ENCODE measurements around the gene RNF34.
"Not testable (repeated sequence)": the region's sequence is repeated elsewhere in the genome, so short reads cannot be mapped to it uniquely, and the experiment has no call there.

RNF34 gene

DNA sequence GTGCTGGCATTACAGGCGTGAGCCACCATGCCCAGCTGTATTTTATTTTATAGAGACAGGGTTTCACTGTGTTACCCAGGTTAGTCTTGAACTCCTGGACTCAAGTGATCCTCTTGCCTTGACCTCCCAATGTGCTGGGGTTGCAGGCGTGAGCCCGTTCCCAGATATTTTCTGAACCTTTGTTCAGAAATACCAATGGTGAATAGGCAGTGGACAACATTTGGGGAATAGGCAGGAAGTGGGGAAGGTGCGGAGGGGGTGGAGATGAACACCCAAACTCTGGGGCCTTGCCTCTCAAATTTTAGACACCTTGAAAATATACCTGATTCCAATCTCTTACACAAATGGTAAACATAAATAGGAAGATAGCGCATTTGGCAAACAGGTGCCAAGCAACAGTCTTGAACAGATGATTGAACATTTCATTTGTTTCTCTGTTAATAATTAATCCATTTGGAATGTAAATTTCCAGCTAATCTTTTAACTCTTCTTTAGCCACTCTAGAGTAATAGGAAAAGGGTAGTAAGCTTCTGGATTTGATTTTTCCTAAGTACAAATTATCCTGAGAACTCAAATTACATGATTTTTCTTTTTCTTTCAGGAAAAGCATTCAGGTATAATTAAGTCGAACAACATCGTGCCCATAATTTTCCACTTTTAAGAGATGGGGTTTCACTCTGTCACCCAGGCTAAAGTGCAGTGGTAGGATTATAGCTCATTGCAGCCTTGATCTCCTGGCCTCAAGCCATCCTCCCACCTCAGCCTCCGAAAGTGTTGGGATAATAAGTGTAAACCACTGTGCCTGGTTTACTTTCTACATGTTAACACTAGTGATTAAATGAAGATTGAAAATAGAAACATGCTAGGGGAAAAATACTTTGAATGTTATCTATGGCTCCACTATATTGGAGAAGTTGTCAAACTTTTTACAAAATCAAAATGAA is 22.9 kb upstream of the RNF34 start:
- FAIRE-seq (no peak), DNase-seq (ENCODE audit: insufficient read length, low spot score) (no peak)
- no peak for TF ChIP-seq POLR2A (IDR thresholded peaks at IDR 0.05; ENCODE audit: low read depth, low read length)

GRCh38 chr12:121378736-121379135 is 21.2 kb upstream of the RNF34 start:
- FAIRE-seq (no peak), DNase-seq (ENCODE audit: insufficient read length, low spot score) (no peak)
- no peak for TF ChIP-seq POLR2A (IDR thresholded peaks at IDR 0.05; ENCODE audit: low read depth, low read length)

DNA sequence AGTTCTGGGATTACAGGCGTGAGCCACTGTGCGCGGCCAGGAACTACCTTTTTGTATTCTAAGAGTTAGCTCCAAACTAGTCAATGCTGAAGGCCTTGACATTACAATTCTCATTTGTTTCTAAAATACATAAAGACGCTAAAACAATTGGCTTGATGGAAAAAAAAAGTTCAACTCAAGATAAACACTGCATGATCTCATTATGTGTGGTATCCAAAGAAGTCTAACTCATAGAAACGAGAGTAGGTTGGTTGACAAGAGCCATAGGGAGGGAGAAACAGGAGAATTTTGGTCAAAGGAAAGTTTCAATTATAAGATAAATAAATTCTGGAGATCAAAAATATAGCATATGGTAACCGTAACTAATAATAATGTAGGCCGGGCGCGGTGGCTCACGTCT is 20.0 kb upstream of the RNF34 start:
- no peak for DNase-seq (ENCODE audit: insufficient read length, low spot score)
- TF ChIP-seq POLR2A (IDR thresholded peaks at IDR 0.05; ENCODE audit: low read depth, low read length), result no peak
- FAIRE-seq, result no peak

DNA sequence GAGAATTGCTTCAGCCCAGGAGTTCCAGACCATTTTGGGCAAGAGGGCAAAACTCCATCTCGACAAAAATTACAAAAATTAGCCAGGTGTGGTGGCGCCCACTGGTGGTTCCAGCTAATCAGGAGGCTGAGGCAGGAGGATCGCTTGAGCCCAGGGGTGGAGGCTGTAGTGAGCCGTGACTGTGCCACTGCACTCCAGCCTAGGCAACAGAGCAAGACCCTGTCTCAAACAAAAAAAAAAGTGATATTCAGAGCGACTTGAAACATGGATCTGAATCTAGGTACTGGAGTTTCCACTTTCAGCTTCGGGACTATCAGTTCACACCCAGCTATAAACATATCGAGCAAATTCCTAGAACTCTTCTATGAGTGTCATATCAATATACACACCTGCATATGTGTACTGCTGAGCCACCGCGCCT is 16.3 kb upstream of the RNF34 start:
- no peak for TF ChIP-seq POLR2A (IDR thresholded peaks at IDR 0.05; ENCODE audit: low read depth, low read length)
- DNase-seq (ENCODE audit: insufficient read length, low spot score) (no peak), FAIRE-seq (no peak)

DNA sequence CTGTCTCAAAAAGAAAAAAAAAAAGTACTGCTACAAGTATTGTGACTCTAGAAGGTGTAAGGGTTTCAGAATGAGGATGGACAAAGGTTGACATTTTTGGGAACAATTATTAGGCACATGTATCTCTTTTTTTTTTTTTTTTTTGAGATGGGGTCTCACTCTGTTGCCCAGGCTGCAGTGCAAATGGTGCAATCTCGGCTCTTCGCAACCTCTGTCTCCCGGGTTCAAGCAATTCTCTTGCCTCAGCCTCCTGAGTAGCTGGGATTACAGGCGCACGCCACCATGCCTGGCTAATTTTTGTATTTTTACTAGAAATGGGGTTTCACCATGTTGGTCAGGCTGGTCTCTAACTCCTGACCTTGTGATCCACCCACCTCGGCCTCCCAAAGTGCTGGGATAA is 15.0 kb upstream of the RNF34 start:
- DNase-seq (ENCODE audit: insufficient read length, low spot score); FAIRE-seq: not testable (repeated sequence)

DNA sequence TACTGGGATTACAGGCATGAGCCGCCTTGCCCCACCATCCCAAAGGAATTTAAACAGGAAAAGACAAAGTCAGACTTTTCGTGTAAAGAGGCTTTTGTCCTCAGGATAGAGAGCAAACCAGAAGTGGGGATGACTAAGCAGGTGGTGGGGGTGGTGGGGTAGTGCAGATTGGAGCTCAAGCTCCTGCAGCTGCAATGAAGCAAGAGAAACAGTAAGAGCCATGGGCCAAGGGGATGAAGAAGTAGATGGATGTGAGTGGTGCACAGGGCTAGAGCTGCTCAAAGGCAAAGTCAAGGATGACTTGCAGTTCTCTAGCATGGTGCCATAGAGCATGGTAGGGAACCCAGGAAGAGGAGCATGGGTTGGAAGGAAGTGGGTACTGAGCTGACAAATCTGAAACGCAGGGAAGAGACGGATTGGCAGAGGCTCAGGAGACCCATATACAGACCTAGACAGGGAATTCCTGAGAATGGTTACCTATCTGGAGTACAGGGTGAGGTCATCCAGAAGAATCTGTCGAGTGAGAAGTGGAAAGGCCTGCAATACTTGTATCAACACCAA is 11.4 kb upstream of the RNF34 start:
- FAIRE-seq, result peak; percentile 60
- TF ChIP-seq POLR2A (IDR thresholded peaks at IDR 0.05; ENCODE audit: low read depth, low read length), result no peak
- DNase-seq (ENCODE audit: insufficient read length, low spot score), result peak; percentile 34

DNA sequence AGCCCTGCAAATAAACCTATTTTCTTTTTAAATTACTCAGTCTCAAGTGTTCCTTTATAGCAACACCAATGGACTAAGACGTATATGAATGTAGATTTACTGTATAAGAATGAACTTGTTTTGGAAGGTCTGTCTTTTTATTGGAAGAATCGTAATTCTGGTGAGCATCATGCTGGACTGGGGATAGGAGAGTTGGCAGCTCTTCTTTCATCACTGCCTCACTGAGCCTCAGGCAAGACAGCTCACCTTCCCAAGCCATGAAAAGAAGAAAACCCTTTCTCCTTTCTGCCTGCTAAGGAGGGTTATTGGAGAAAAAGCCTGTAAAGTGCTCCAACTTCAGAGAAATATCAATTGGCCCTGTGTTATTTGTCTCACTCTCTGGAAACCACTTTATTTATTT is 9.1 kb upstream of the RNF34 start:
- FAIRE-seq (no peak), DNase-seq (ENCODE audit: insufficient read length, low spot score) (no peak)

GRCh38 chr12:121391619-121392324 is 8.1 kb upstream of the RNF34 start:
- DNase-seq (ENCODE audit: insufficient read length, low spot score), result no peak
- no peak for TF ChIP-seq POLR2A (IDR thresholded peaks at IDR 0.05; ENCODE audit: low read depth, low read length)
- no peak for FAIRE-seq

More for the DNA sequence above, 9.1 kb upstream of the RNF34 start:
- no peak for TF ChIP-seq POLR2A (IDR thresholded peaks at IDR 0.05; ENCODE audit: low read depth, low read length)

GRCh38 chr12:121392325-121392716 is 7.6 kb upstream of the RNF34 start:
- TF ChIP-seq POLR2A (IDR thresholded peaks at IDR 0.05; ENCODE audit: low read depth, low read length), result no peak
- no peak for DNase-seq (ENCODE audit: insufficient read length, low spot score)
- FAIRE-seq, result no peak

DNA sequence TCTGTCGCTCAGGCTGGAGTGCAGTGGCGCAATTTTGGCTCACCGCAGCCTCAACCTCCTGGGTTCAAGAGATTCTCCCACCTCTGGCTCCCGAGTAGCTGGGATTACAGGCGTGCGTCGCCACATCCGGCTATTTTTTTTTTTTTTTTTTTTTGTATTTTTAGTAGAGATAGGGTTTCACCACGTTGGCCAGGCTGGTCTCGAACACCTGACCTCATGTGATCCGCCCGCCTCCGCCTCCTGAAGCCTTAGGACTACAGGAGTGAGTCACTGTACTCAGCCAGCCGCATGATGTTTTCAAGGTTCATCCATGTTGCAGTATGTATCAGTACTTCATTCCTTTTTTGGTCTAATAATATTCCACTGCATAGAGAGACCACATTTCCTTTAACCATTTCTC is 2.4 kb upstream of the RNF34 start:
- TF ChIP-seq POLR2A (IDR thresholded peaks at IDR 0.05; ENCODE audit: low read depth, low read length), result no peak
- no peak for DNase-seq (ENCODE audit: insufficient read length, low spot score)
- FAIRE-seq, result no peak

DNA sequence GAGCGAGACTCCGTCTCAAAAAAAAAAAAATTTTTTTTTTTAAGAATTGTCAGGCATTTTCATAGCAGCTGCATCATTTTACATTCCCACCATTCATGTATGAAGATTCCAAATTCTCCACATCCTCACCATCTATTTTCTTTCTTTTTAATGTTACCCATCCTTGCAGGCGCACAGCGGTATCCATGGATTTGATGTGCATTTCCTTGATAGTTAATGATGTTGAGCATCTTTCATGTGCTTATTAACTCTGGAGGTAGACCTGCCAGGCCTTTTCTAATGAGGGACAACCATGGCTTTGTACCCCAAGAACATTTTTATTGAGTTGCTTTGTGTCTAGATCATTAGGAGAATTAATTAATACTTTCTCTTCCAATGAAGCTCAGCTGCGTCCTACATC is 1.6 kb upstream of the RNF34 start:
- TF ChIP-seq POLR2A (IDR thresholded peaks at IDR 0.05; ENCODE audit: low read depth, low read length), result no peak
- FAIRE-seq (no peak), DNase-seq (ENCODE audit: insufficient read length, low spot score) (no peak)

DNA sequence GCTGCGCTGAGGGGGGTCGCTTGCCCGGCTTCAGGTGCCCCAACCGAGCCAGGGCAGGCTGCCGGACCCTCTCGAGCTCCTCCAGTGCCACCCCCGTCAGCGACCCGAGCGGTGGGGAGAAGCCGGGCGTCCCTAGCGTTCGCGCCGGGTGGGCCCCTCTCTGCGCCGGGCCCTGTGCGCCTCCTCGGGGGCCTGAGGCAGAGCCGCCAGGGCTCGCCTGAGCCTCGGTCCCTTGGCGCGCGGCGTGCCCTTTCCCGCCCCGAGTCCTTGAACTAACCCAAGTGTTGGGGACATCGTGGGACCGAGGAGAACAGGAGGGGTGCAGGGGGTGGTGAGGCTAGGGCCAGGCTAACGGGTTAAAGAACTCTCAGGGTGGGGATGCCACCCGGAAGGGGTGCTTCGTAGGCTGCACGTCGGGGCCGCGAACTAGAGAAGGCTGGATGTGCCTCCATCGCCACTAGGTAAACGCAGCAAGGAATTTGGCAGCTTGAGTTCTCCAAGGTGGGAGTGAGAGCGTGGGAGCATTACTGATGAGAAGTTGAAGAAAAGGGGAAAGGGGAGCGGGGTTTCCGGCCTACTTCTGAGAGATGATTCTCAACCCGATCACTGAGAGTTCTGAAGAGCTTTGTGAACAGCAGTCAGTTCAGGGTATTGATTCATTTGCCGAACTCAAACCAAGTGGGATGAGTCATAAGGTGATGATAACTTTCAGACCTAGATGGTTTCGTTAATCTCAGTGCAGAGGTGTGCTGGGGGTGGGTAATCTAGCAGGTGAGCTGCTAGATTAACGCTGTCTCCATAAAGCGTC is 618 bp downstream of the RNF34 start:
- peak; percentile 84 for FAIRE-seq
- TF ChIP-seq POLR2A (IDR thresholded peaks at IDR 0.05; ENCODE audit: low read depth, low read length), result no peak
- peak; percentile 19 for DNase-seq (ENCODE audit: insufficient read length, low spot score)

GRCh38 chr12:121403721-121404120 is 3.8 kb downstream of the RNF34 start:
- no peak for TF ChIP-seq POLR2A (IDR thresholded peaks at IDR 0.05; ENCODE audit: low read depth, low read length)
- FAIRE-seq, result no peak
- no peak for DNase-seq (ENCODE audit: insufficient read length, low spot score)

DNA sequence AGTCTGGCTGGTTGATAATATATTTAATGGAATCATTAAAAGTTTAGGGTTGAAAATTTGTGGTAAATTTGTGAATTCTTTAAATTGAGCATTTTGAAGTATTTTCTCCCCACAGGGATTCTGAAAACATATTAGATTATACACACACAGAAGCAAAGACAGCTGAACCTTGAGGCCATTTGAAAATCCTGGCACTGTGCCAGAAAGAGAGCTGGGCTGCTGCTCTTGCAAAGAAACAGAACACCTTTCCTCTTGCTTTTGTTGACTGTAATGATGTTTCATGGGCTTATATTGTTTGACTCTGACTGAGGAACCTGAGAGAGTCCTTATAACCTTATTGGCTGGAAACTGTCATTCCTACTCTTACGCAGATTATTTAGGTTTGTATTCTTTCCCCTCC is 4.8 kb downstream of the RNF34 start:
- DNase-seq (ENCODE audit: insufficient read length, low spot score), result no peak
- TF ChIP-seq POLR2A (IDR thresholded peaks at IDR 0.05; ENCODE audit: low read depth, low read length), result no peak
- no peak for FAIRE-seq
